Measurements from ENCODE around the gene DHCR24. TPM values are rescaled to one million over a fixed set of nuclear protein-coding genes. Genes with fewer than 3 reads are reported as not detected.

Gene DHCR24
- total RNA-seq, 1 donor from 2014 or later: 12.8 TPM

DNA sequence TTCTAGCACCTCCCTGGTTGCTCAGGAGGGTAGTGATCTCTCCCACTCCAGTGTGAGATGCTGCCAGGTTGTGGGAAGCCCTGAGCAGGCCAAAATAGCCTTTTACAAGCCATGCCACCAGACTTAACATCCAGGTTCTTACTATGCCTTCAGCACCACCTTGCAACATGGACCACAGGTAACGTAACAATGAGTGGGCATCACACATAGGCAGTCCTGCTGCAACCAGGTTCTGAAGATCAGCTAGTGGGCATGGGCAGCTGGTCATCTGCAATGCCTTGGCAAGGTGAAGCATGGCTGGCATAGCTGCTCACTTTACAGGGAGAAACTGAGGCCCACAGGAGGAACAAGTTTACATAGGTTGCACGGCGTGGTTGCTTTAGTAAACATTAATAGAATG, 40.7 kb downstream of the DHCR24 start:
- Histone ChIP-seq H3K4me3 (no peak overlapping the region), H3K27ac (replicated peaks) (no peak overlapping the region), H3K4me1 (peaks cover 11% of the 10 kb centered on the region), H3K9me3 (replicated peaks) (no peaks in the 10 kb centered on the region), H3K27me3 (ENCODE audit: low read depth) (no peaks in the 10 kb centered on the region), H3K36me3 (no peaks in the 10 kb centered on the region)
- intact Hi-C loops (cut with micrococcal nuclease): no loop called here
- no peak for DNase-seq
- TF ChIP-seq, protein P1, sequence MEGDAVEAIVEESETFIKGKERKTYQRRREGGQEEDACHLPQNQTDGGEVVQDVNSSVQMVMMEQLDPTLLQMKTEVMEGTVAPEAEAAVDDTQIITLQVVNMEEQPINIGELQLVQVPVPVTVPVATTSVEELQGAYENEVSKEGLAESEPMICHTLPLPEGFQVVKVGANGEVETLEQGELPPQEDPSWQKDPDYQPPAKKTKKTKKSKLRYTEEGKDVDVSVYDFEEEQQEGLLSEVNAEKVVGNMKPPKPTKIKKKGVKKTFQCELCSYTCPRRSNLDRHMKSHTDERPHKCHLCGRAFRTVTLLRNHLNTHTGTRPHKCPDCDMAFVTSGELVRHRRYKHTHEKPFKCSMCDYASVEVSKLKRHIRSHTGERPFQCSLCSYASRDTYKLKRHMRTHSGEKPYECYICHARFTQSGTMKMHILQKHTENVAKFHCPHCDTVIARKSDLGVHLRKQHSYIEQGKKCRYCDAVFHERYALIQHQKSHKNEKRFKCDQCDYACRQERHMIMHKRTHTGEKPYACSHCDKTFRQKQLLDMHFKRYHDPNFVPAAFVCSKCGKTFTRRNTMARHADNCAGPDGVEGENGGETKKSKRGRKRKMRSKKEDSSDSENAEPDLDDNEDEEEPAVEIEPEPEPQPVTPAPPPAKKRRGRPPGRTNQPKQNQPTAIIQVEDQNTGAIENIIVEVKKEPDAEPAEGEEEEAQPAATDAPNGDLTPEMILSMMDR (IDR thresholded peaks at IDR 0.05; ENCODE audit: borderline replicate concordance): no peak

DNA sequence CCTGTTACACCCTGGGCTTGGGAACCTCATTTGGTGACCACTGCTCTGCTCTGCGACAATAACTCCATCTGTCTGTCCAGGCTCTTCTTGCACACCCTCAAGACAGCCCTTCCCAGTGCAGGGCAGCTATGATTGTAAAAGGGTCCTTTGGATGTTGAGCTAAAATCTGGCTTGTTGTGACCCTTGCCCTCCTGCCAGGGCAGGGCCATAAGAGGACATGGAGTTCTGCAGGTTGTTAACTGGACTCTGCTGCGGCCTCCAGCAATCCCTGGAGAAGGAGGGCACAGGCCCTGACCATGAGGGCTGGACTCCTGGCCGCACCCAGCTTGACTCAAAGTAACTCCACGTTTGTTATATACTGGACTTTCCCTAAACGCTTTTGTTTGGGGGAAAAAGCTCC, 41.2 kb downstream of the DHCR24 start:
- H3K4me1 ChIP-seq: peaks cover 11% of the 10 kb centered on the region
- intact Hi-C loops (cut with micrococcal nuclease): no loop called here
- H3K36me3 ChIP-seq: no peaks in the 10 kb centered on the region
- H3K9me3 ChIP-seq (replicated peaks): no peaks in the 10 kb centered on the region
- H3K4me3 ChIP-seq: no peak overlapping the region
- no peaks in the 10 kb centered on the region for H3K27me3 ChIP-seq (ENCODE audit: low read depth)
- no peak for DNase-seq
- H3K27ac ChIP-seq (replicated peaks): no peak overlapping the region
- TF ChIP-seq, protein P1 (IDR thresholded peaks at IDR 0.05; ENCODE audit: borderline replicate concordance): no peak

DNA sequence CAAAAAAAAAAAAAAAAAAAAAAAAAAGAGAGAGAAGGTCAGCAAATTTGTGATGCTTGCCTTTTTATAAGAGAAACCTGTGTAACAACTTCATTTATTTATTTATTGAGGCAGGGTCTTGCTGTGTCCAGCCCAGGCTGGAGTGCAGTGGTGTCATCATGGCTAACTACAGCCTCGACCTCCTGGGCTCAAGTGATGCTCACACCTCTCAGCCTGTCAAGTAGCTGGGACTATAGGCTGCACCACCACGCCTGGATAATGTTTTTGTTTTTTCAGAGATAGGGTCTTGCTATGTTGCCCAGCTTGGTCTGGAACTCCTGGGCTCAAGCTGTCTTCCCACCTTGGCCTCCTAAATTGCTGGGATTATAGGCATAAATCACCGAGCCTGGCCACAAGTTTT, 42.4 kb downstream of the DHCR24 start:
- Histone ChIP-seq H3K27ac (replicated peaks) (no peak overlapping the region), H3K4me1 (peaks cover 4% of the 10 kb centered on the region), H3K9me3 (replicated peaks) (no peaks in the 10 kb centered on the region), H3K27me3 (ENCODE audit: low read depth) (no peaks in the 10 kb centered on the region), H3K4me3 (no peak overlapping the region), H3K36me3 (no peaks in the 10 kb centered on the region)
- intact Hi-C loops (cut with micrococcal nuclease): no loop called here
- DNase-seq: no peak
- TF ChIP-seq, protein P1 (IDR thresholded peaks at IDR 0.05; ENCODE audit: borderline replicate concordance): no peak

DNA sequence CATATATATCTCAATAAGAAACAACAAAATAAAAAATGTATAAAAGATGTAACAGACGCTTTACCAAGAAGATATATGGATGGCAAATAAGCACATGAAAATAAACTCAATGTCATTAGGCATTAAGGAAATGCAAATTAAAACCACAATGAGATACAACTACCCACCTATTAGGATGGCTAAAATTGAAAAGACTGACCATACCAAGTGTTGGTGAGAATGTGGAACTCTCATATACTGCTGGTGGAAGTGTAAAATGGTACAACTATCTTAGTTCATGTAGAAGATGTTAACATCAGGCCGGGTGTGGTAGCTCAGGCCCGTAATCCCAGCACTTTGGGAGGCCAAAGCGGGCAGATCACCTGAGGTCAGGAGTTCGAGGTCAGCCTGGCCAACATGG, 43.5 kb downstream of the DHCR24 start:
- H3K4me1 ChIP-seq: no peaks in the 10 kb centered on the region
- no peaks in the 10 kb centered on the region for H3K36me3 ChIP-seq

DNA sequence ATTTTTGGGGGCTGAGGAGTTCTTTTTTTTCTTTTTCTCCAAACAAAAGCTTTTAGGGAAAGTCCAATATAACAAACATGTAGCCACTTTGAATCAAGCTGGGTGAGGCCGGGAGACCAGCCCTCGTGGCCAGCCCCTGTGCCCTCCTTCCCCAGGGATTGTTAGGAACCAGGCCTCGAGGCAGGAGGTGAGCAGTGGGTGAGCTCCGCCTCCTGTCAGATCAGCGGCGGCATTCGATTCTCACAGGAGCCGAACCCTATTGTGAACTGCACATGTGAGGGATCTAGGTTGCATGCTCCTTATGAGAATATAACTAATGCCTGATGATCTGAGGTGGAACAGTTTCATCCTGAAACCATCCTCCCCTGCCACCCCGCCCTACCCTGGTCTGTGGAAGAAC, 44.0 kb downstream of the DHCR24 start:
- TF ChIP-seq, protein P1 (IDR thresholded peaks at IDR 0.05; ENCODE audit: borderline replicate concordance): no peak
- no peak for DNase-seq
- no peaks in the 10 kb centered on the region for H3K9me3 ChIP-seq (replicated peaks)
- no peaks in the 10 kb centered on the region for H3K4me1 ChIP-seq
- H3K36me3 ChIP-seq: no peaks in the 10 kb centered on the region
- intact Hi-C loops (cut with micrococcal nuclease): no loop called here
- no peaks in the 10 kb centered on the region for H3K27me3 ChIP-seq (ENCODE audit: low read depth)
- H3K4me3 ChIP-seq: no peak overlapping the region
- H3K27ac ChIP-seq (replicated peaks): no peak overlapping the region

More for the DNA sequence above, 43.5 kb downstream of the DHCR24 start:
- Histone ChIP-seq H3K27ac (replicated peaks) (no peak overlapping the region), H3K4me3 (no peak overlapping the region), H3K27me3 (ENCODE audit: low read depth) (no peaks in the 10 kb centered on the region), H3K9me3 (replicated peaks) (no peaks in the 10 kb centered on the region)
- DNase-seq: no peak
- intact Hi-C loops (cut with micrococcal nuclease): no loop called here
- TF ChIP-seq, protein P1 (IDR thresholded peaks at IDR 0.05; ENCODE audit: borderline replicate concordance): no peak
